IMR-90 (cell line): ENCODE data around the gene BRCA1. TPM values are rescaled to one million over a fixed set of nuclear protein-coding genes. Genes with fewer than 3 reads are reported as not detected.

Experiments used
- ATAC-seq: fragments of 200-7000 bp; cut with Tn5 transposase; 2 replicates; pipeline ENCODE4 v1.9.1; 2020; ENCODE audit warnings: low read depth, mild to moderate bottlenecking, moderate library complexity
- BruUV-seq: library from RNA; stranded (reverse); fragments of 400-500 nt; replicated peaks from 2 replicates; lab custom pipeline; 2021; lab: Mats Ljungman, UMichigan
- CTCF ChIA-PET: fragments of 300-600 bp; formaldehyde crosslinking; extraction: SDS; loops from one replicate; lab custom pipeline; 2021; ENCODE audit warnings: antibody characterized with exemption; lab: Yijun Ruan, JAX
- POLR2A ChIA-PET: fragments of 300-600 bp; sonication (Branson Sonifier 250); formaldehyde crosslinking; loops from one replicate; lab custom pipeline; 2022; ENCODE audit warnings: antibody characterized with exemption; ENCODE audit not compliant: unreplicated experiment; lab: Charles Lee
- DNase-seq: peaks from one replicate; pipeline ENCODE4 v3.0.0; 2013
- H2AFZ ChIP-seq: replicated peaks from 2 replicates; pipeline ENCODE3; 2013; ENCODE audit warnings: low read length, mild to moderate bottlenecking; ENCODE audit not compliant: poor library complexity
- H2AK5ac ChIP-seq: 2 replicates; pipeline ENCODE4 v1.6.1; 2013; ENCODE audit warnings: low read depth, low read length, inconsistent platforms
- H2AK9ac ChIP-seq: replicated peaks from 2 replicates; pipeline ENCODE3; 2013; ENCODE audit warnings: mild to moderate bottlenecking, low read depth, low read length, moderate library complexity; ENCODE audit not compliant: poor library complexity
- H2BK120ac ChIP-seq: 2 replicates; pipeline ENCODE4 v1.6.1; 2013; ENCODE audit warnings: low read depth, low read length, inconsistent platforms
- H2BK15ac ChIP-seq: 3 replicates; pipeline ENCODE4 v1.6.1; 2013; ENCODE audit warnings: low read depth, low read length, inconsistent platforms
- H2BK20ac ChIP-seq: 2 replicates; pipeline ENCODE4 v1.6.1; 2013; ENCODE audit warnings: low read depth, mild to moderate bottlenecking, inconsistent platforms, low read length, moderate library complexity
- H2BK5ac ChIP-seq: 2 replicates; pipeline ENCODE4 v1.6.1; 2013; ENCODE audit warnings: mild to moderate bottlenecking, low read depth, low read length, inconsistent platforms; ENCODE audit not compliant: poor library complexity, severe bottlenecking
- H3K14ac ChIP-seq: replicated peaks from 2 replicates; pipeline ENCODE4 v1.6.1; 2013; ENCODE audit warnings: low read depth, low read length, inconsistent platforms
- H3K18ac ChIP-seq: 2 replicates; pipeline ENCODE4 v1.6.1; 2013; ENCODE audit warnings: low read depth, low read length, control low read depth
- H3K23ac ChIP-seq: 2 replicates; pipeline ENCODE4 v1.6.1; 2013; ENCODE audit warnings: low read depth, low read length, inconsistent platforms
- H3K27ac ChIP-seq: 2 replicates; pipeline ENCODE4 v1.5.1; 2013; ENCODE audit warnings: mild to moderate bottlenecking, control low read depth, low read length; ENCODE audit not compliant: insufficient read depth
- H3K27me3 ChIP-seq: 2 replicates; pipeline ENCODE4 v1.6.1; 2013; ENCODE audit warnings: low read length; ENCODE audit not compliant: control insufficient read depth, insufficient read depth
- H3K36me3 ChIP-seq: 2 replicates; pipeline ENCODE4 v1.6.1; 2013; ENCODE audit warnings: low read length, mixed read lengths; ENCODE audit not compliant: control insufficient read depth, insufficient read depth
- H3K4ac ChIP-seq: 2 replicates; pipeline ENCODE4 v1.6.1; 2013; ENCODE audit warnings: low read depth, low read length, inconsistent platforms
- H3K4me1 ChIP-seq: 2 replicates; pipeline ENCODE4 v1.6.1; 2013; ENCODE audit warnings: low read length, mixed read lengths; ENCODE audit not compliant: control insufficient read depth, insufficient read depth
- H3K4me2 ChIP-seq: 2 replicates; pipeline ENCODE4 v1.6.1; 2013; ENCODE audit warnings: low read depth, mild to moderate bottlenecking, control low read depth, low read length, moderate library complexity
- H3K4me3 ChIP-seq: 2 replicates; pipeline ENCODE4 v1.5.1; 2013; ENCODE audit warnings: low read depth, mild to moderate bottlenecking, control low read depth, low read length, moderate library complexity; ENCODE audit not compliant: insufficient read depth
- H3K56ac ChIP-seq: 2 replicates; pipeline ENCODE4 v1.6.1; 2013; ENCODE audit warnings: low read length, inconsistent platforms; ENCODE audit not compliant: insufficient read depth; ENCODE audit errors: extremely low read depth
- H3K79me1 ChIP-seq, 2 experiments: 2 replicates each; pipeline ENCODE4 v1.6.1; 2013; ENCODE audit warnings: low read length in 2 of 2, inconsistent platforms in 1 of 2, low read depth in 1 of 2
- H3K9ac ChIP-seq: 2 replicates; pipeline ENCODE4 v1.6.1; 2013; ENCODE audit warnings: low read depth, low read length, control low read depth
- H3K9me1 ChIP-seq: 2 replicates; pipeline ENCODE4 v1.6.1; 2013; ENCODE audit warnings: low read length, inconsistent platforms; ENCODE audit not compliant: insufficient read depth
- H3K9me3 ChIP-seq: 2 replicates; pipeline ENCODE4 v1.6.1; 2013; ENCODE audit warnings: low read length; ENCODE audit not compliant: control insufficient read depth, insufficient read depth
- H4K20me1 ChIP-seq: 2 replicates; pipeline ENCODE4 v1.6.1; 2013; ENCODE audit warnings: low read length, inconsistent platforms; ENCODE audit not compliant: insufficient read depth
- H4K5ac ChIP-seq: 2 replicates; pipeline ENCODE4 v1.6.1; 2013; ENCODE audit warnings: mild to moderate bottlenecking, low read depth, low read length, control low read depth
- H4K8ac ChIP-seq, 2 experiments: 2 replicates each; pipeline ENCODE4 v1.6.1; 2013; ENCODE audit warnings: low read depth in 2 of 2, low read length in 2 of 2, control low read depth in 1 of 2, inconsistent platforms in 1 of 2
- H4K91ac ChIP-seq: 2 replicates; pipeline ENCODE4 v1.6.1; 2013; ENCODE audit warnings: low read depth, low read length, inconsistent platforms; ENCODE audit not compliant: insufficient read depth
- BHLHE40 ChIP-seq: fragments of 150-350 bp; IDR thresholded peaks from 2 replicates; pipeline ENCODE4 v1.6.1; 2016; ENCODE audit warnings: mild to moderate bottlenecking, low read depth, low read length
- CEBPB ChIP-seq: IDR thresholded peaks from 2 replicates; pipeline ENCODE4 v1.6.1; 2012; ENCODE audit warnings: low read depth, low read length, improper control_type of control experiment
- ELK1 ChIP-seq: fragments of 150-350 bp; IDR thresholded peaks from 2 replicates; pipeline ENCODE4 v1.6.1; 2016; ENCODE audit warnings: low read depth, mild to moderate bottlenecking, low read length, moderate library complexity, borderline replicate concordance
- FOS ChIP-seq: fragments of 150-350 bp; IDR thresholded peaks from 2 replicates; pipeline ENCODE4 v1.6.1; 2016; ENCODE audit warnings: low read depth, low read length
- MAZ ChIP-seq: IDR thresholded peaks from 2 replicates; pipeline ENCODE4 v1.6.1; 2012; ENCODE audit warnings: low read depth, mild to moderate bottlenecking, low read length, improper control_type of control experiment, moderate library complexity, borderline replicate concordance
- MXI1 ChIP-seq: IDR thresholded peaks from 2 replicates; pipeline ENCODE4 v1.6.1; 2012; ENCODE audit warnings: low read depth, mild to moderate bottlenecking, low read length, moderate library complexity, borderline replicate concordance
- NFE2L2 ChIP-seq: fragments of 150-350 bp; IDR thresholded peaks from 2 replicates; pipeline ENCODE4 v1.6.1; 2016; ENCODE audit warnings: low read depth, mild to moderate bottlenecking, low read length
- POLR2A ChIP-seq: IDR thresholded peaks from 2 replicates; pipeline ENCODE4 v1.6.1; 2012; ENCODE audit warnings: mild to moderate bottlenecking, low read depth, low read length
- RCOR1 ChIP-seq: IDR thresholded peaks from 2 replicates; pipeline ENCODE4 v1.6.1; 2012; ENCODE audit warnings: mild to moderate bottlenecking, low read length, improper control_type of control experiment; ENCODE audit not compliant: insufficient replicate concordance
- RFX5 ChIP-seq: IDR thresholded peaks from 2 replicates; pipeline ENCODE4 v1.8.0; 2012; ENCODE audit warnings: low read depth, mild to moderate bottlenecking, low read length, moderate library complexity
- SMC3 ChIP-seq: fragments of 150-350 bp; IDR thresholded peaks from 2 replicates; pipeline ENCODE4 v1.6.1; 2016; ENCODE audit warnings: low read depth, mild to moderate bottlenecking, antibody characterized with exemption, low read length, moderate library complexity
- USF2 ChIP-seq: fragments of 150-350 bp; IDR thresholded peaks from 2 replicates; pipeline ENCODE4 v1.6.1; 2017; ENCODE audit warnings: mild to moderate bottlenecking, antibody characterized with exemption, low read length, low read depth
- WGBS, 2 experiments: methylation state at CpG; one replicate each; pipeline versions ENCODE4 v1.1.5 to v1.1.7; 2013; ENCODE audit warnings: missing lambda C conversion rate in 2 of 2; ENCODE audit not compliant: insufficient read length in 1 of 2; ENCODE audit errors: extremely low coverage in 2 of 2; 5-methylcytosine and 5-hydroxymethylcytosine counted together
- dilution Hi-C: fragments of 300-500 bp; cut with HindIII; formaldehyde crosslinking; loops from one replicate; pipeline ENCODE4 v1.14.3; 2018; ENCODE audit warnings: low sequenced_read_pairs; ENCODE audit not compliant: unreplicated experiment
- in situ Hi-C: fragments of 300-500 bp; cut with MboI; formaldehyde crosslinking; loops from 3 replicates; pipeline ENCODE4 v1.14.3; 2019; ENCODE audit warnings: low sequenced_read_pairs, inconsistent platforms, mixed read lengths
- intact Hi-C: fragments of 100-400 bp; cut with micrococcal nuclease; formaldehyde crosslinking; loops from 2 replicates; pipeline ENCODE4 v1.10.0; 2022
- polyA plus RNA-seq, 3 experiments: library from polyadenylated mRNA; depleted of rRNA; stranded (reverse); fragments of >200 nt; gene quantifications; 2 replicates each; pipeline ENCODE4 v1.2.3, GENCODE V29; 2012; ENCODE audit warnings: low replicate concordance in 1 of 3
- total RNA-seq: library from RNA; depleted of rRNA; stranded (reverse); fragments of >200 nt; gene quantifications from 2 replicates; pipeline ENCODE4 v1.2.3, GENCODE V29; 2012
- TF ChIP-seq, protein P1 (sequence below): conservative IDR thresholded peaks from 2 replicates; pipeline ENCODE4 v1.5.1; 2012; ENCODE audit warnings: mild to moderate bottlenecking, low read depth, low read length, improper control_type of control experiment

Gene BRCA1
- total and polyA plus RNA-seq, 2 of the 4 experiments (the other 2 are of a cell fraction): 8.3 to 17.7 TPM

DNA sequence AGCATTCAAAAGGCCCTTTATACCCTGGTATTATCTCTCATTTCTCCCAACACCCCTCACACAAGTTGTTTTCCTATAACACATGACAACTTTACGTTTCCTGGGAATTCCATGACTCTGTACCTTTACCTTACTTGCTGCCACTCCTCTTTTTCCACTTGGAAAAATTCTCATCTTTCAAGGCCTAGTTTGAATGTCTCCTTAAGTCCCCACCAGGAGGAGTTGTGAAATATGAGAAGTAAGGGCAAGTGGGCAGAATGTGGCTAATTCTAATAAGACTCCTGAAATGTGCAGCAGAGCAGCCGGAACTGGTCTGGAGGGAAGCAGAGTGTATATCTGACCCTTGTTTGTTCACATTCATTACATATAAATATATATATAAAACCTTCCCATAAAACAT, 39.7 kb downstream of the BRCA1 start:
- Histone ChIP-seq H3K79me1 (no peaks in the 10 kb centered on the region), H2AK5ac (no peak overlapping the region), H2AFZ (no peak overlapping the region), H3K9me1 (0 out of 2 replicates have a peak, but pooled peaks cover under 1% of the 10 kb centered on the region), H3K9me3 (no peaks in the 10 kb centered on the region), H3K27me3 (no peaks in the 10 kb centered on the region), H3K56ac (no peak overlapping the region), H3K4me1 (no peaks in the 10 kb centered on the region), H3K27ac (no peak overlapping the region), H3K9ac (no peak overlapping the region), H4K5ac (no peak overlapping the region), H2BK5ac (no peak overlapping the region), H4K91ac (no peak overlapping the region), H2AK9ac (no peak overlapping the region), H4K8ac (no peak overlapping the region), H4K20me1 (no peaks in the 10 kb centered on the region), H3K4me3 (no peak overlapping the region), H2BK120ac (no peak overlapping the region), H2BK20ac (no peak overlapping the region), H3K4ac (no peak overlapping the region), H3K4me2 (no peak overlapping the region), H3K23ac (no peak overlapping the region), H2BK15ac (no peak overlapping the region), H3K14ac (no peak overlapping the region), H3K18ac (no peak overlapping the region), H3K36me3 (peaks cover 2% of the 10 kb centered on the region; the same call in 1 of the 2 replicates)
- ChIA-PET CTCF (no interaction called here), POLR2A (no interaction called here)
- in situ Hi-C loops (no loop called here), intact Hi-C loops (no loop called here), dilution Hi-C loops (no loop called here)
- no TSS peak for BruUV-seq
- ATAC-seq (peak; percentile 51; the same call in 1 of the 2 replicates), DNase-seq (peak; percentile 39)
- no peak for TF ChIP-seq POLR2A
- TF ChIP-seq RCOR1: no peak
- TF ChIP-seq USF2: no peak
- TF ChIP-seq SMC3: no peak
- TF ChIP-seq CEBPB: peak; percentile 36; the same call in 1 of the 2 replicates
- no peak for TF ChIP-seq RFX5
- TF ChIP-seq ELK1: no peak
- TF ChIP-seq, protein P1, sequence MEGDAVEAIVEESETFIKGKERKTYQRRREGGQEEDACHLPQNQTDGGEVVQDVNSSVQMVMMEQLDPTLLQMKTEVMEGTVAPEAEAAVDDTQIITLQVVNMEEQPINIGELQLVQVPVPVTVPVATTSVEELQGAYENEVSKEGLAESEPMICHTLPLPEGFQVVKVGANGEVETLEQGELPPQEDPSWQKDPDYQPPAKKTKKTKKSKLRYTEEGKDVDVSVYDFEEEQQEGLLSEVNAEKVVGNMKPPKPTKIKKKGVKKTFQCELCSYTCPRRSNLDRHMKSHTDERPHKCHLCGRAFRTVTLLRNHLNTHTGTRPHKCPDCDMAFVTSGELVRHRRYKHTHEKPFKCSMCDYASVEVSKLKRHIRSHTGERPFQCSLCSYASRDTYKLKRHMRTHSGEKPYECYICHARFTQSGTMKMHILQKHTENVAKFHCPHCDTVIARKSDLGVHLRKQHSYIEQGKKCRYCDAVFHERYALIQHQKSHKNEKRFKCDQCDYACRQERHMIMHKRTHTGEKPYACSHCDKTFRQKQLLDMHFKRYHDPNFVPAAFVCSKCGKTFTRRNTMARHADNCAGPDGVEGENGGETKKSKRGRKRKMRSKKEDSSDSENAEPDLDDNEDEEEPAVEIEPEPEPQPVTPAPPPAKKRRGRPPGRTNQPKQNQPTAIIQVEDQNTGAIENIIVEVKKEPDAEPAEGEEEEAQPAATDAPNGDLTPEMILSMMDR: 0 out of 2 replicates have a peak, but pooled peaks have one; percentile 14
- TF ChIP-seq BHLHE40: no peak
- TF ChIP-seq MXI1: no peak
- TF ChIP-seq FOS: no peak
- no peak for TF ChIP-seq MAZ
- TF ChIP-seq NFE2L2: no peak
- no CpG with 5 or more reads among the region's 2 CpGs for WGBS, 2 experiments
